HG02885 (cell line): Measurements from ENCODE around the gene METTL5.
"Not testable (repeated sequence)": the region's sequence is repeated elsewhere in the genome, so short reads cannot be mapped to it uniquely, and the experiment has no call there.

Experiments
- ATAC-seq: cut with Tn5 transposase; IDR thresholded peaks from one replicate; pipeline ENCODE4 v1.9.1; 2021; ENCODE audit warnings: mild to moderate bottlenecking; ENCODE audit not compliant: unreplicated experiment, poor library complexity

Gene METTL5

DNA sequence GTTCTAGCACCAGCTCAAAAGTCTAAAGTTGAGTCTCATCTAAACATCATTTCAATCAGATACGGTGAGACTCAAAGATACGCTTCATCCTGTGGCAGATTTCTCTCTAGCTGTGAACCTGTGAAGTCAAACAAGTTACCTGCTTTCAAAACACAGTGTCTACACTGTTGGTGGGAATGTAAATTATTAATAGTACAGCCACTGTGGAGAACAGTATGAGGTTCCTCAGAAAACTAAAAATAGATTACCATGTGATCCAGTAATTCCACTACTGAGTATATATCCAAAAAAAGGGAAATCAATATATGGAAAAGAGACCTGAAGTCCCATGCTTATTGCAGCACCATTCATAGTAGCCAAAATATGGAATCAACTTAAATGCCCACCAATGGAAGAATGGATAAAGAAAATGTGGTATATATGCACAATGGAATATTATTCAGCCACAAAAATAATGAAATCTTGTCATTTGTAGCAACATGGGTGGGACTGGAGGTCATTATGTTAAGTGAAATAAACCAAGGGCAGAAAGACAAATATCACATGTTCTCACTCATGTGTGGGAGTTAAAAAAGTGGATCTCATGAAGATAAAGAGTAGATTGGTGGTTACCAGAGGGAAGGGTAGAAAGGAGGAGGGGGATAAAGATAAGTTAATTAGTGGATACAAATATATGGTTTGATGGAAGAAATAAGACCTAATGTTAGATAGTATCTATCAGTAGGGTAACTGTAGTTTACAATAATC lies 14.2 kb upstream of the METTL5 start:
- no peak for ATAC-seq

DNA sequence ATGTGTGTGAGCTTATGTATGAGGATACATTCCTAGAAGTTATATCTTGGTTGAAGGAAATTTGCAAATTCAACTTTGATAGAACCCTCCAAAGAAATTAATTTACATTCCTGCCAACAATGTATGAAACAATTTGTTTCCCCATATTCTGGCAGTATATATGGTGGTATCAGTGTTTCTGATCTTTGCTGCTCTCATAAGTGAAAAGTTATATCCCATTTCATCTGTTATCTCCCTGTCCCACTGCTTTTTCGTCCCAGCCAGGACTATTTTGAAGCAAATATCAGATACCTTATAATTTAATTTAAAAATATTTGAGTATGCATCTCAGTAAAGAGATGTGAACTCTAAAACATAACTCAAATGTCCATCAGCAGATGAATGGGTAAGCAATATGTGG lies 9.7 kb upstream of the METTL5 start:
- ATAC-seq, result no peak

- peak; percentile 24 for ATAC-seq
Measured at GRCh38 chr2:169828141-169828811, 3.6 kb upstream of the METTL5 start.

- peak; percentile 79 for ATAC-seq
Measured at GRCh38 chr2:169827272-169828140, 2.8 kb upstream of the METTL5 start, which contains the start of gene UBR3. Gene UBR3, plus strand, starts transcription at chr2:169827454. Its CDS starts 54 bp downstream, at chr2:169827508.

- ATAC-seq, result no peak
Measured at GRCh38 chr2:169823996-169824372, 721 bp downstream of the METTL5 start.

GRCh38 chr2:169822785-169823392 lies 1.8 kb downstream of the METTL5 start:
- no peak for ATAC-seq

DNA sequence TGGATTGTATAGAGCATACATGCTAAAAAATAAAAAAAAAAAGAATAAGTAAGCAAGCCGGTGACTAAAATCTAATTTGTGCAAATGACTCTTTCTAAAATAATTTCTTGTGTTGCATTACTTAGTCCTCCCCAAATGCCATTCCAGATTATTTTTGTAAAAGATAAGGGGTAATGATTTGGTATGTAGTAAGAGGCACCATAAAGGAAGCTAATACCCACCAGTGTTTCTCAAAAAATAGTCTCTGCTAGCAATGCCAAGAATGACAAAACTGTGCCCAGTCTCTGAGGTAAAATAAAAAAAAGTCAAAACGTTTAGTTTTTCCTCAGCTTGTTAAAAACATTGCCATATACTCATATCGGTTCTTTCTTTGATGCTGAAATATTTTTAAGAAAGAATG lies 2.7 kb downstream of the METTL5 start:
- no peak for ATAC-seq

DNA sequence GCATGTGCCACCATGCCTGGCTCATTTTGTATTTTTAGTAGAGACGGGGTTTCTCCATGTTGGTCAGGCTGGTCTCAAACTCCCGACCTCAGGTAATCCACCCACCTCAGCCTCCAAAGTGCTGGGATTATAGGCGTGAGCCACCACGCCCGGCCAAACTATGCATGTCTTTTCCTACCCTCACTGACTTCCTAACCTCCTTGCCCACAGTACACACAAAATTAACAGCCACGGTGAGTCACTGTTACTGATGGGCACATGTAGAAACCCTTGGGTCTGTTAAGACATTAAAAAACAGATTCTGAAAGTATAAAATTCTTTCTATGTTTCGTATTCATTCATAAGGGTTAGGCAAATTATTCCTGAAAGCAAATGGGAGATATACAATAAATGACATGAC lies 4.6 kb downstream of the METTL5 start:
- ATAC-seq, result not testable (repeated sequence)

DNA sequence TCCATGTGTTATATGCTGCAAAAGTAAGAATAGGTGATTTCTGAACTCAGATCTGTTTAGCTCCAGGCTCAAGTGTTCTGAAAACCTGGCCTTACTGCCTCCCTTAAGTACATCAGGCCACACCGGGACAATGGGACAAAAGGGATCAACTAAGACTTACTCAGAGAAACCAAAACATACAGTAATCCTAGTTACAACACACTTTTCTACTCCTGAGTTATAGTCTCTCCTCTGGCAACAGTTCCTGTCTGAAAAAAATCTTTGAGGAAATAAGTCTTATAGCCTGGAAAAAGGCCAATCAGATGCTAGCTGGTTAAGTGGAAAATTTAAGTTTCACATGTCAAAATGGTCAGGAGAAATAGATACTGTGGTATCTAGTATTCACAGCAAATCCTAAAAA lies 5.6 kb downstream of the METTL5 start:
- no peak for ATAC-seq

DNA sequence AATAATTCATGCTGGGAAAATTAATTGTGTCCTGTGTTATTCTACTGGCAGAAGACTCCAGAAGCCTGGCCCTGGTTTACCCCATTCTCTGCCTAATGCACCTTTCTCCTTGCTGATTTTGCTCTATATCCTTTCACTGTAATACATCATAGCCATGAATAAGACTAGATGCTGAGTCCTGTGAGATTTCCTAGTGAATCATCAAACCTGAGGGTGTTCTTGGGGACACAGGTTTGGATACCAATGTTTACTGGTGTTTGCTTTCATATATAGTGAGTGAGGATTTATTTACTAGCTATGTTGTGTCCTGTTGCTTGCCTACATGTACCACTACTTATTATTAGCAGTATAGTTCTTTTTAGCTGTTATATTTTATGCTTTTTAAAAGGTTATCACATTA lies 6.5 kb downstream of the METTL5 start:
- ATAC-seq, result no peak

GRCh38 chr2:169817369-169817768 lies 7.3 kb downstream of the METTL5 start:
- ATAC-seq, result not testable (repeated sequence)

DNA sequence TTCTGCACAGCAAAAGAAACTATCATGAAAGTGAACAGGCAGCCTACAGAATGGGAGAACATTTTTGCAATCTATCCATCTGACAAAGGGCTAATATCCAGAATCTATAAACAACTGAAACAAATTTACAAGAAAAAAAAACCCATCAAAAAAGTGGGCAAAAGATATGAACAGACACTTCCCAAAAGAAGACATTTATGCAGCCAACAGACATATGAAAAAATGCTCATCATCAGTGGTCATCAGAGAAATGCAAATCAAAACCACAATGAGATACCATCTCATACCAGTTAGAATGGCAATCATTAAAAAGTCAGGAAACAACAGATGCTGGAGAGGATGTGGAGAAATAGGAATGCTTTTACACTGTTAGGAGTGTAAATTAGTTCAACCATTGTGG lies 7.7 kb downstream of the METTL5 start:
- not testable (repeated sequence) for ATAC-seq

GRCh38 chr2:169815849-169816248 lies 8.9 kb downstream of the METTL5 start:
- no peak for ATAC-seq

DNA sequence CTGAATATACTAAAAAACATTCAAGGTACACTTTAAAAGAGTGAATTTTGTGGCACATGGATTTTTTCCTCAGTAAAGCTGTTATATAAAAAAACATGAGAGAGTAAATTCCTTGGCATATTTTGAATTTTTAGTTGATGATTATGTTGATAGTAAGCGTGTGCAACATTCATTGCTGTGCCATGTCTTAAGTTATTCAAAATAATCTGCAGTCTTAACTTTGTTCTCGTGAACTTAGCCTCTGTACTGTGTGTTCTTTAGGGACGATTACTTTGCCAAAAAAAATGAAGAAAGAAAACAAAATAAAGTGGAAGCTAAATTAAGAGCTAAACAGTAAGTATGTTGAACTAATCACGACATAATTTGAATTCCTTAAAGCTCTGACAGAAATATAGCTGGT lies 16.5 kb downstream of the METTL5 start:
- no peak for ATAC-seq

DNA sequence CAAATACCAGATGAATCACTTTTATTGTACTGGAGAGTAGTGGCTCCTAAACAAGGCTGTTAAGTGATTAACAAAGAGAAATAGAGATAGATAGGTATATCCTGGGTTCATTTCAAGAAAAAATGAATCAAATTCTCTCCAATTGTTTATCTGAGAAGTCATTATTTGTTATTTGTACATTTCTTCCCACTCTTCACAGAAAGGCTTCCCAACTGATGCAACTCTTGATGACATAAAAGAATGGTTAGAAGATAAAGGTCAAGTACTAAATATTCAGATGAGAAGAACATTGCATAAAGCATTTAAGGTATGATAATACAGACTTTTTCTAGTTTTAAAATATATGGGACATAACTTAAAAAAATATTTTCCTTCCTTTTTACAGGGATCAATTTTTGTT lies 18.1 kb downstream of the METTL5 start:
- no peak for ATAC-seq

DNA sequence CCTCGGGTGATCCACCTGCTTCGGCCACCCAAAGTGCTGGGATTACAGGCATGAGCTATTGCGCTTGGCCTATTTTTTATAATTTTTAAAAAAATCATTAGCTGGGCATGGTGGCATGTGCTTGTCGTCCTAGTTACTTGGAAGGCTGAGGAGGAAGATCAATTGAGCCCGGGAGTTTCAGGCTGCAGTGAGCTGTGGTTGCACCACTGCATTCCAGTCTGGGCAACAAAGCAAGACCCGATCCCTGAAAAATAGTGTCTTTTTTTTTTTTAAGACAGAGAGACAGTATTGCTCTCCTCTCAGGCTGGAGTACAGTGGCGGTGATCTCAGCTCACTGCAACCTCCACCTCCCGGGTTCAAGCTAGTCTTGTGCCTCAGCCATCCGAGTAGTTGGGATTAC lies 21.2 kb downstream of the METTL5 start:
- no peak for ATAC-seq

GRCh38 chr2:169798718-169799592 lies 25.8 kb downstream of the METTL5 start, which contains the start of gene SSB:
Gene SSB, plus strand, starts transcription at chr2:169798871. Its CDS starts 2,090 bp downstream, at chr2:169800961.
- ATAC-seq, result peak; percentile 97

GRCh38 chr2:169798397-169798717 lies 26.3 kb downstream of the METTL5 start:
- no peak for ATAC-seq

- no peak for ATAC-seq
Measured at GRCh38 chr2:169797601-169798000, 27.1 kb downstream of the METTL5 start.

DNA sequence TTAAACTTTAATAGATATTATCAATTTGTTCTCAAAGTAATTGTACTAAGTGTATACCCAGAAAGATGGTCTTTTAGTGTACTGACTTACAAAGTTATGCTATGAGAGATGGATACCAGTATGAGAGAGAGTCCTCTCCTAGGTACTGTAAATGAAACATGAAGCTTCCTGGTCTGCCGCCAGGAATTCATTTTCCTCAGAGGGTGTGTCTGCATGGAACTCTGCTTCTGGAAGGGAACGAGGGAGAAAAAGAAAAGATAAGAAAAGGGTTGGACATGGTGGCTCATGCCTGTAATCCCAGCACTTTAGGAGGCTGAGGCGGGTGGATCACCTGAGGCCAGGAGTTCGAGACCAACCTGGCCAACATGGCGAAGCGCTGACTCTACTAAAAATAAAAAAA lies 28.3 kb downstream of the METTL5 start:
- no peak for ATAC-seq
